Spleen (tissue), 7 donors: ENCODE measurements around the gene AGPS.

Experiments used
- POLR2A ChIP-seq, 3 donors: fragments of 450-650 bp; IDR thresholded peaks; one replicate each; pipeline ENCODE4 v1.5.1; 2017; ENCODE audit warnings: antibody characterized with exemption in 3 of 3, mild to moderate bottlenecking in 1 of 3
- TF ChIP-seq, protein P1 (sequence below), 11 experiments: fragments of 200-600 bp in 7 of 11; fragments of 450-650 bp in 4 of 11; sonication (generic) in 4 of 11; IDR thresholded peaks in 8 of 11; conservative IDR thresholded peaks in 3 of 11; 1 replicate in 7 of 11; 2 replicates in 4 of 11; pipeline versions ENCODE4 v1.4.0 to v1.8.0; 2016 to 2021; ENCODE audit warnings: antibody characterized with exemption in 11 of 11, inconsistent platforms in 4 of 11, mild to moderate bottlenecking in 1 of 11
- donor health status: DM: no; HTN: no; CAD: no; lungs with moderate emphysema.
- donor health status: DM: no; HTN: no; CAD: no.
- donor health status: DM: no; HTN: no; CAD: no.

DNA sequence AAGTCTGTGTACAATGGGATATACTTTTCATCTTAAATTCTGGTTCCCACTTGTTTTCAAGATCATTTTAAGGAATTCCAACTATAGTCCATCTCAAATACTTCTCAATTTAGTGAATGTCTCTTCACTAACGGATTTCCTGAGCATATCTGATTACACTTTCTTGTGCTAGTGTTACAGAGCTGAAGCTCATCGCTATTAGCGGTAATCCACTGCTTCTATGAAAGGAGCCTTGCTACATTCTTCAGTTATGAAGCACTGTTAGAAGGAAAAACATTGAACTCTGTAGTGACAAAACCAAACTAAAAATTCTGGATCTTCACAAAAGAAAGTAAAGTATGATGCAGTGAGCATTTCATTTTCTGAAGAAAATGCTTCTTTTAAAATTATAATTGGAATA is 72.0 kb downstream of the AGPS start:
- TF ChIP-seq, protein P1, sequence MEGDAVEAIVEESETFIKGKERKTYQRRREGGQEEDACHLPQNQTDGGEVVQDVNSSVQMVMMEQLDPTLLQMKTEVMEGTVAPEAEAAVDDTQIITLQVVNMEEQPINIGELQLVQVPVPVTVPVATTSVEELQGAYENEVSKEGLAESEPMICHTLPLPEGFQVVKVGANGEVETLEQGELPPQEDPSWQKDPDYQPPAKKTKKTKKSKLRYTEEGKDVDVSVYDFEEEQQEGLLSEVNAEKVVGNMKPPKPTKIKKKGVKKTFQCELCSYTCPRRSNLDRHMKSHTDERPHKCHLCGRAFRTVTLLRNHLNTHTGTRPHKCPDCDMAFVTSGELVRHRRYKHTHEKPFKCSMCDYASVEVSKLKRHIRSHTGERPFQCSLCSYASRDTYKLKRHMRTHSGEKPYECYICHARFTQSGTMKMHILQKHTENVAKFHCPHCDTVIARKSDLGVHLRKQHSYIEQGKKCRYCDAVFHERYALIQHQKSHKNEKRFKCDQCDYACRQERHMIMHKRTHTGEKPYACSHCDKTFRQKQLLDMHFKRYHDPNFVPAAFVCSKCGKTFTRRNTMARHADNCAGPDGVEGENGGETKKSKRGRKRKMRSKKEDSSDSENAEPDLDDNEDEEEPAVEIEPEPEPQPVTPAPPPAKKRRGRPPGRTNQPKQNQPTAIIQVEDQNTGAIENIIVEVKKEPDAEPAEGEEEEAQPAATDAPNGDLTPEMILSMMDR (IDR thresholded peaks at IDR 0.05 in 8 of 11, conservative IDR thresholded peaks at IDR 0.05 in 3 of 11), result no peak
- no peak for TF ChIP-seq POLR2A (IDR thresholded peaks at IDR 0.05)
